ENCODE results near the gene HEATR5A.
"Not testable (repeated sequence)": the region's sequence is repeated elsewhere in the genome, so short reads cannot be mapped to it uniquely, and the experiment has no call there.

The HEATR5A gene

GRCh38 chr14:31255918-31256317 lies 164.4 kb downstream of the HEATR5A start:
- DNase-seq: not testable (repeated sequence)

- DNase-seq: no peak
Measured at GRCh38 chr14:31255286-31255685, 165.1 kb downstream of the HEATR5A start.

DNA sequence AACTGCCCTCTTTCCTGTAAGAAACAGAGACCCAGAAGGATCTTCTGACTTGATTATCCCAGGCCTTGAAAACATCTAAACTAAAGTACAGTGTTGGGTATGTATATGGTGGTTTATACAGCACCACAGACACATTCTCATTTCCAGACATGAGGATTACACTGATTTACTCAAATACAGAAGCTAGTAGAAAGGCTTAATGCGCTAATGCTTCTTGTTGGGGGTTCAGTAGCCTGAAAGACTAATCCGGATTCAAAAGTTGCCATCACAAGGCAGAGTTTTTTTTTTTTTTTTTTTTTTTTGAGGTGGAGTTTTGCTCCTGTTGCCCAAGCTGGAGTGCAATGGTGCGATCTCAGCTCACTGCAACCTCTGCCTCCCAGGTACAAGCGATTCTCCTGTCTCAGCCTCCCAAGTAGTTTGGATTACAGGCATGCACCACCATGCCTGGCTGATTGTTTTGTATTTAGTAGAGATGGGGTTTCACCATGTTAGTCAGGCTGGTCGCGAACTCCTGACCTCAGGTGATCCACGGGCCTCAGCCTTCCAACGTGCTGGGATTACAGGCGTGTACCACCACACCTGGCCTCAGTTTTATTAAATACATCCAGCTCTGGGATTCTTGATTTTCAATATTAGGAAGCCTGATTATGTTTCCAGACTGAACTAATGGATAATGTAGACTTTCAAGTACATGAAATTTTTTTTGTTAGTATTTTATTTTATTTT lies 166.4 kb downstream of the HEATR5A start:
- no peak for DNase-seq

- no peak for DNase-seq
Measured at GRCh38 chr14:31252865-31253264, 167.5 kb downstream of the HEATR5A start.

- no peak for DNase-seq
Measured at GRCh38 chr14:31251028-31251958, 169.1 kb downstream of the HEATR5A start.

- DNase-seq: no peak
Measured at GRCh38 chr14:31244626-31245025, 175.7 kb downstream of the HEATR5A start.

GRCh38 chr14:31243860-31244259 lies 176.5 kb downstream of the HEATR5A start:
- DNase-seq: no peak

DNA sequence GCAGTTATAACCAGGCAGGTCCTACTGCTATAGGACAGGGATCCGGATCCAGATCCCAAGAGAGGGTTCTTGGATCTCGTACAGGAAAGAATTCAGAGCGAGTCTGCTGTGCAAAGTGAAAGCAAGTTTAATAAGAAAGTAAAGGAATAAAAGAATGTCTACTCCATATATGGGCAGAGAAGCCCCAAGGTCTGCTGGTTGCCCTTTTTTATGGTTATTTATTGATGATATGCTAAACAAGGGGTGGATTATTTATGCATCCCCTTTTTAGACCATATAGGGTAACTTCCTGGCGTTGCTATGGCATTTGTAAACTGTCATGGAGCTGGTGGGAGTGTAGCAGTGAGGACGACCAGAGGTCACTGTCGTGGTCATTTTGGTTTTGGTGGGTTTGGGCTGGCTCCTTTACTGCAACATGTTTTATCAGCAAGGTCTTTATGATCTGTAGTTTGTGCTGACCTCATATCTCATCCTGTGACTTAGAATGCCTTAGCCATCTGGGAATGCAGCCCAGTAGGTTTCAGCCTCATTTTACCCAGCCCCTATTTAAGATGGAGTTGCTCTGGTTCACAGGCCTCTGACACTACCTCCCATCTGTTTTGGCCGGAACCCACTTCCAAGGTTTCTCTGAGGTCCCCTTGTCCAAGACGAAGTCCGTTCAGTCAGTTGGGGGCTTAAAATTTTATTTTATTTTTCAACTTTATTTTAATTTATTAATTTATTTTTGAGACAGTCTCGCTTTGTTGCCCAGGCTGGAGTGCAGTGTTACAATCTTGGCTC lies 178.0 kb downstream of the HEATR5A start:
- not testable (repeated sequence) for DNase-seq

Measured in NCI-H524 (cell line).